Stimulated activated CD8-positive, alpha-beta memory T cell treated with anti-CD3 and anti-CD28 coated beads, Interleukin-2, amount 100 ng/mL, for 1 hour (primary cell): ENCODE results near the gene PPP2R2C.

Experiments
- DNase-seq, 2 donors: peaks; one replicate each; pipeline ENCODE4 v3.0.0-alpha.2; 2020; ENCODE audit warnings: low read depth in 2 of 2

PPP2R2C gene

DNA sequence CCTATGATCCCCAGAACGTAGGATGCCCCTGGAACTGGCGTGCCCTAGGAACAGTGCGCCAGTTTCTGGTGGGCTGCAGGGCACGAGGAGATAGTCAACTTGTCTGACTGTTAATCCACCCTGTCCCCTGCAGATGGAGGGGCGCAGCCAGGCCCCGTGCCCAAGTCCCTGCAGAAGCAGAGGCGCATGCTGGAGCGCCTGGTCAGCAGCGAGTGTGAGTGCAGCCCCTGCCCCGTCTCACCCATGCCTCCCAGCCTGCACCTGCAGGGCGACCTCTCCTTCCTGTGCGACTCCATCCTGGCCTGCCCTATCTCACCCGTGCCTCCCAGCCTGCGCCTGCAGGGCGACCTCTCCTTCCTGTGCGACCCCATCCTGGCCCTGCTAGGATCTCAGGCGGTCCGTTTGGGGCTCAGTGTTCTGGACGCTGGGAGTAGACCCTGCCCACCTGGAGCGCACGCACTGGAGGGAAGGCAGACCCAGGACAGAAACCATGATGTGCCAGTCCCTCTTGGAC, 180.6 kb downstream of the PPP2R2C start:
- DNase-seq: no peak

DNA sequence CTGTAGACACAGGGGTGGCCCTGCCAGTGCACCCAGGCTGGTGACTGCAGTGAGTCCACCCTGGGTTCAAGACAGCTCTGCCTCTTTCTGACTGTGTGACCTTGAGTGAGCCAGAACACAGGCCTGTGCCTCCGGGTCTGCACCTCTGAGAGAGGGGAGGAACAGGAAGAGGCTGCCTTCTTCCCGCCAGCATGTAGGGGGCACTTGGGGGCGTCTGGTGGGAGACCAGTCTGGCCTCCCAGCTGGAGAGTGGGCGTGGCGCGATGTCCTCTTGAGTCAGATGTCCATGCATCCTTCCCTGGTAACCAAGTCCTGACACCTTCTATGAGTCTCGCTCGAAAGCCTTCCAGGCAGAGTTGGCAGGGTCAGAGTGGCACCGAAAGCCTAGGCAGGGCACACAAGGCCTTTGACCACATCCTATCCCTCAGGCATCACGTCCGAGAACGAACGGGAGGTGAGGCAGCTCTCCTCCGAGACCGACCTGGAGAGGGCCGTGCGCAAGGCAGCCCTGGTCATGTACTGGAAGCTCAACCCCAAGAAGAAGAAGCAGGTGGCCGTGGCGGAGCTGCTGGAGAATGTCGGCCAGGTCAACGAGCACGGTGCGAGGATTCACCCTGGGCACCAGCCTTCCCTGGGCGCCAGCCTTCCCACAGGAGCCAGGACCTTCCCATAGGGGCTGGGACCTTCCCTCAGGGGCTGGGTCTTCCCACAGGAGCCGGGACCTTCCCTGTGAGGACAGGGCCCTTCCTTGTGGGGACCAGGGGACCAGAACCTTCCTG, 181.5 kb downstream of the PPP2R2C start:
- no peak for DNase-seq

DNA sequence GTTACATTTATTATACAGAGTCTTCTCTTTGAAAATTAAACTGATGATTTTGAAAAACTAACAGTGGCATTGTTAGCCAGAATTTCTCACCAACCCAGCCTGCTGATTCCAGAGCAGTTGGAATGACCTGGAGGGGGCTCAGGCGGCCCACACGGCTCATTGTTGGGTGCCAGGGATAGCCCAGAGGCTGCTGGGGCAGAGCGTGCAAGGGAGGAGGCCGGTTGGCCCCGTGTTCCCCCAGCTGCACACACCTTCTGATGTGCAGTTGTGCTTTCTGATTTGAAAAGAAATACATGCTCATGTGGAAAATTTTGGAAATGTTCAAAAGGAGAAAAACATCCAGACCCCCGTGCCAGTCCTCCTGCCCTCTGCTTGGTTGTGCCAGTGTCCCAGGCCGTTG, 182.2 kb downstream of the PPP2R2C start:
- no peak for DNase-seq

DNA sequence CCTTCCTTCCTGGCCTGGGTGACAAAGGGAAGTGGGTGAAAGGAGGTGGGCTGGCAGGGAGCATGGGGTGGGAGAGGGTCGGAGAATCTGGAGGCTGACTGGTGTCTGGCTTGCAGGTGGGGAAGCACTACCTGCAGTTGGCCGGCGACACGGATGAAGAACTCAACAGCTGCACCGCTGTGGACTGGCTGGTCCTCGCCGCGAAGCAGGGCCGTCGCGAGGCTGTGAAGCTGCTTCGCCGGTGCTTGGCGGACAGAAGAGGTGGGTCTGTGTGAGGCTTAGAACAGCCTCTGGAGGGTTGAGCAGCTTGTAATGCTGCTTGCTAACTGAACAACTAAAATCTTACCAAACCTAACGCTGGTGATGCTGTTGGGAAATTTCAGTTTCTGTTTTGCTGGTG, 183.5 kb downstream of the PPP2R2C start:
- DNase-seq: no peak

DNA sequence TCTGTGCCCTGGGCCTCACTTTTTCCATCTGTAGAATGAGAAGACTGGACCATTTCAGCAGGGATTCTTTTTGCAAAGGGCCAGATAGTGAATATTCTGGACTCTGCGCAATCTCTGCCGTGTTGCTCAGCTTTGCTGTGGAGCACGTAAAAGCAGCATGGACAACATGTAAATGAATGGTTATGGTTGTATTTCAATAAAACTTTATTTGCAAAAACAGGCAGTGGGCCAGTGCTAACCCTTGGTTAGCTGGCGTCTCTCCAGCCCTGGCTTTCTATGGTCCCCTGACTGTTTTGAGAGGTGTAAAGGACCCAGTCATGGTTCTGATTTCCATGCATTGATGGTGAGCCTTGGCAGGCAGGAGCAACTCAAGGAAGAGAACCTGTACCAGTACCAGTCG, 184.1 kb downstream of the PPP2R2C start:
- no peak for DNase-seq

DNA sequence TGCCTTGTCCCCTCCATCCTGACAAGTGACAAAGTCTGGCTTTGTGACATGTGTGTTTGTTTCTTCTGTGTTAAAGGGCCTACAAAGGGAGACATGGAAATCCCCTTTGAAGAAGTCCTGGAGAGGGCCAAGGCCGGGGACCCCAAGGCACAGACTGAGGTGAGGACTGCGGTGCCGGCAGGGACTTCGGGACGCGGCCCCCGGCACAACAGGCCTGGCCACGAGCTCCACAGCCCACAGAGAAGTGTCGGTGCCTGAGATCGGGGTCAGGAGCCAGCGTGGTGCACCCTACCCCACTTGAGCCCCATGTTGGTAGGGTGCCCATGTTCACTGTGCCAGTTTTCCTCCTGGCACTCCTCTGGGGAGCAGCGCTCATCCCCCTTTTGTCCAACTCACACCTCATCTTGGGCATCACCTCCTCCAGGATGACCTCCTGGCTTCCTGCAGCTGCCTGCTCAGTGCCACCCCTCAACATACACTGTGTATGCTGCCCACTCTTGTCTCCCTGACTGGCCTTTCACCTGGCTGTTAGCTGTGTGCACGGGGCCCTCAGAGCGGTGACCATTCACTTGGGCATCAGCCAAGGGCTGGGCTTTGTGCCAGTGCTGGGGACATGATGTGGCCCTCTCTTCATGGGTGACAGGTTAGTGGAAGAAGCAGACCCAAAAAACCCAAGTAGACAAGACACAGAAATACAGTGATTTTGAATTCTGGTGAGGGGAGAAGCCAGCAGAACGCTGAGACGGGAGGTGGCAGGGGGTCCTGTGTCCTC, 185.2 kb downstream of the PPP2R2C start:
- no peak for DNase-seq

DNA sequence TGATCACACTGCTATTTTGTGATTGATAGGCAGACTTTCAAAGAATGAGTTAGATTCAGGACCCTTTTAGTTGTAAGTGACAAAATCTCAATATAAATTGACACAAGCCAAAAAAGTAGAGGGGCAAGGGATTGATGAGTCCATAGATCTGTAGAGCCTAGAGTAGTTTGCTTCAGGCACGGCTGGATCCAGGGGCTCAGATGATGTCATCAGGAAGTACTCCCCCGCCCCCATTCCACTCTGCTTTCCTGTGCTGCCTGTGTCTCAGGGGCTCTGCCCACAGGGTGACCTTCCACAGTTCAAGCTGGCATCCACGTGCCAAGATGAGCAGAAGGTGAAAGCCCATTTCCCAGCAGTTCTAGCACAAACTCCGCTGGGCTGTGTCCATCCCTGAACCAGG, 189.1 kb downstream of the PPP2R2C start:
- no peak for DNase-seq

DNA sequence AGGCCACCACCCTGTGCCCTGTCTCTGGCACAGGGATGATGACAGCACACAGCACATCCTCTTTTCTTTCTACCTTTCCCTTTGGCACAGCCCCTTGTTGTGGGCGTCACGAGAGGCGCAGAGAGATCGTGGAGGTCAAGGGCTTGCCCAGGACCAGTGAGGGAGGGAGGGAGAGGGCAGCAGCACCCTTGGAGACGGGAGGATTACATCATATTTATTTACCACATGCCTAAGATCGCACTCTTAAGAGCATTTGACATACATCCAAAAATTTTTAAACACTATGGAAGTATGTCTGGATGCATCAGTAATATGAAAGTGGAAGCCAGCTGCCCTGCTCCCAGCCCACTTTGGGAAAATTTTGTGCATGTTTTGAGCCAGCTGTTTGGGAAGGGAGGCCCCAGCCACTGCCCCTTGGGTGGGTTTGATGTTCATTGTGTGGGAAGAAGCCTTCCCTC, 190.1 kb downstream of the PPP2R2C start:
- no peak for DNase-seq

DNA sequence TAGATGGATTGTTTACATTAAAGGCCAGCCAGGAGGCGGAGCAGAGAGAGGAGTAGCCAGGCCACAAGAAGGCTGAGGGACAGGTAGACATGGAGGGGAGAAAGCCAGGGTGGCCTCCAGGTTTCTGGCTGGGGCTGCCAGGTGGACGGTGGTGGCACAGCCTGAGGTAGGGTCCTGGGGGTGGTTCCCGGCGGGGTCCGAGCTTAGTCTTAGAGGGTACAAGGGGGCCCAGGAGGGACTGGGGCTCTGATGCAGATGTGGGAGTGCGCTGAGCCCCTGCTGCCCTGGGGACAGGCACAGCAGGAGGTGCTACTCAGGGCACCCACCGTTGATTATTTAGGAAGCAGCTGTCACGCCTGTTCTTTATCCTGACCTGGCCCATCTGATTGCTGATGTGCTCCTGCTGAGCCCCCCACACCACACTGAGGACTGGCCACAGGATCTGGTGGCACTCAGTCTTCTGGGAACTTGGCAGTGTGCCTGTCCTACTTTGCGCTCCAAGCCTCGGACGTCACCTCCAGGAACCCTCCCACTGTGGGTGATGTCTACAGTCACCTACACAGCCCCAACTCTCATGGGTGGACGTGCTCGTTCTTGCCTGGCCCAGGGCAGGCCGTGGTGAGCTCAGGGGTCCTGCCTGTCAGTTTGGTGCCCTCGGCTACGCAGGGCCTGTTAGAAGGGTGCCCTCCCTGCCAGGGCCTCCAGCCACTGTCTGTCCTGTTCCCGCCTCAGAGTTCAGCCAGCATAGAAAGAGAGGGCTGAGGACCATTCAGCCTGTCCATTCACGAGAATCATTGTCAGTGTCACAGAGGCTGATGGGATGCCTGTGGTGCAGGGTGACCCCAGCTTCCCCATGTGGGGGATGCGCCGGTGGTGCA, 190.7 kb downstream of the PPP2R2C start:
- DNase-seq: no peak

DNA sequence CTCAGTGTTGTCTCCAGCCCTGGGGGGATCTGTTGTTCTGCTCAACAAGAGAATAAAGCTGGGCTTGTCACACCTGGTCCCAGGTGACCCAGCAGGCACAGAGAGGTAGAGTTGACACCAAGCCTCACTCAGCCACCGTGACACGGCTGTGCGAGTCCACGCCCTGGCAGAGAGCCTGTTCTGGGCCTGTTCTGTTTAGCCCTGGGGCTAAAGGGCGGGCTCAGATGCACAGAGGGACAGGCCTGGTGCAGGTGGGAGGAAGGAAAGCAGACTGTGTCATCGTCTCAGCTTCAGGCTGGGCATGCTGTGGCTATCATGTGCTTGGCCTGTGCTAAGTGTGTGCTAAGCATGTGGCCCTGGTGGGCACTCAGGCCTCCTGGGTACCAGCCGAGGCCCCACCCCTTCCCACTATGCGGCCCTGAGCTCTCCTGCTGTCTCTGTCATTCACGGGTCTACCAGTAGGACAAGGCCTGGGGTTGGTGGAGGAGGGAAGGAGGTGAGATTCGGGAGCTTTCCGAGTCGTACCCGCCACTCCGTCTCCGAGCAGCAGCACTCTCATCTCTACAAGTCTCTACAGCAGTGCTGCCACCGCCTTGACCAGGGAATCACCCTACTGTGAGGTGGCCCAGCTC, 191.9 kb downstream of the PPP2R2C start:
- no peak for DNase-seq

DNA sequence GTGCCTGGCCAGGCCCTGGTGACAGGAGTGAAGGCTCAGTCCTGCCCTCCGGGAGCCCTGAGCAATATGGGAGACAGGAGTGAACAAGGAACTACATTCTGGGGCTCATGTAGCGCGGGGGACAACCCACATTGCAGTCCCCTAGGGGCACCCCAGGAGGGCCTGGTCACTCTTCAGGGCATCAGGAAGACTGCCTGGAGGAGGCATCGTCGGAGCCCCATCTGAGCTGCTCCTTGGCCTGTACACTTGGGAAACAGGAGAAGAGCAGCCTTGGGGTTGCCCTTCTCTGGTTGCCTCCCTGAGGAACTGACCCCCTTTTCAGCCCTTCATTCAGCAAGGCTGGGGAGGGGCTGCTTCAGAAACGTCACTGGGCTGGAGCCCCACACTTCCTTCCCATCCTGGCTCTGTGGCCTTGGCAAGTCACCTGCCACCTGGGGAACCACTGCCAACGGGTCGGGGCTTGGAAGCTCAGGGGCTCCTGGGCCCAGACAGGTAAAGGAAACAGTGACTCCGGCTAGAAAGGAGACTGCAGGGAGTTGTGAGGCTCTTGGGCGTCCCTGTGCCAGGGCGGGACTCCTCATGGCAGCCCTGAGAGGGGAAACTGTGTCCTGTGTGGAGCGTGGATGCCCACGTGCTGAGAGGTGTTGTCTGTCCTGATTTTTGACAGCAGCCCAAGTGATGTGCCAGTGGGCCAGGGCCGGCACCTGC, 192.7 kb downstream of the PPP2R2C start:
- DNase-seq: no peak

DNA sequence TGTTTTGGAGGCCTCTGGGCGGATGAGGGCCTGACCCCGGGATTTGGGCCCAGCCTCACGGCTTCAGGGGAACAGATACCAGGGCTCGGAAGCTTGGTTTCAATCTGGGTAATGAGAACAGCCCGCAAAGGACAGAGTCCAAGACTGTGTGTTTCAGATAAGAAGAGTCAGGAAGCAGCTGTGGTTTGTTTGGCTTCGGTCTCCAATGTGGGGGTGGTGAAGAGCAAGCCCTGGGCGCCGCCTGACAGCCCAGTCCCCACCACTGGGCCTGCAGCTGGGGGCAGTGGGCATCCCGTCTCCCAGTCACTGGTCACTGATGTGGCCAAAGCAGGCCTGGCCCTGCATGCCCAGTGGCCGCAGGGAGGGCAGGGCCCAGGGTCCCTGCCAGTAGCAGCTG, 193.6 kb downstream of the PPP2R2C start:
- DNase-seq: no peak

DNA sequence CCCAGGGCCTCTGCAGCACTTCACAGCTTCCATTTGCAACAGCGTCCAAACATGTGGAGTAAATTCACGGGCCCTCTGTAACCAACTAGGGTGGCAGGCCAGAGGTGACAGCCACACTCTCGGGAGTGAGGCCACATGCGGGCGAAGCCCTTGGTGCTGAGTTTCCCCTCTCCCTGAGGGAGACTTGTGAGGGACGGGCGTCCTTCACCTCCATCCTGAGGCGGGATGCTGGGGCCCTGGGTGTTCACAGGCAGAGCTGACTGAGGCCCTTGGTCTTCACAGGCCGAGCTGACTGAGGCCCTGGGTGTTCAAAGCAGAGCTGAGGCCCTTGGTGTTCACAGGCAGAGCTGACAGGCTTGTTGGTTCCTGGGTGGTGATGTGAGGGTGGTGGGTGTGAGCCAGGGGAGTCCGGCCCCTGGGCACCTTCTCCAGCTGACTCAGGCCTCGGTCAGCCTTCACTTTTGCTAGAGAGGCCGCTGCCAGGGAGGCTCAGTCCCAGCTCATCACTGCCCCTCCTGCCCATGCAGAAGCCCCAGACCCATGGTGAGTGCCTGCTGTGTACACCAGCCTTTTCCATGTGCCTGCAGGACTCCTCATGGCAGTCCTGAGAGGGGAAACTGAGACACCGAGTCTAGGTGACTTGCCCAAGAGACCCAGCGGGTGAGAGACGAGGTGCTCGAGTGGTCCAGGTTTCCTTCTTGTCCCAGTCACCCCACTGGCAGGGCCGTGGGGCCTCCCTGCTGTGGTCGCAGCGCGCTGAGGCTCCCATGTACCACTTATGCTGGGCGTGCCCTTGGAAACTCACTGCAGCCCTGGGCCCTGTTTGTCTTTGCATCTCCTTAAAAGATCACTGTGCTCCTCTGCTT, 194.2 kb downstream of the PPP2R2C start:
- no peak for DNase-seq

DNA sequence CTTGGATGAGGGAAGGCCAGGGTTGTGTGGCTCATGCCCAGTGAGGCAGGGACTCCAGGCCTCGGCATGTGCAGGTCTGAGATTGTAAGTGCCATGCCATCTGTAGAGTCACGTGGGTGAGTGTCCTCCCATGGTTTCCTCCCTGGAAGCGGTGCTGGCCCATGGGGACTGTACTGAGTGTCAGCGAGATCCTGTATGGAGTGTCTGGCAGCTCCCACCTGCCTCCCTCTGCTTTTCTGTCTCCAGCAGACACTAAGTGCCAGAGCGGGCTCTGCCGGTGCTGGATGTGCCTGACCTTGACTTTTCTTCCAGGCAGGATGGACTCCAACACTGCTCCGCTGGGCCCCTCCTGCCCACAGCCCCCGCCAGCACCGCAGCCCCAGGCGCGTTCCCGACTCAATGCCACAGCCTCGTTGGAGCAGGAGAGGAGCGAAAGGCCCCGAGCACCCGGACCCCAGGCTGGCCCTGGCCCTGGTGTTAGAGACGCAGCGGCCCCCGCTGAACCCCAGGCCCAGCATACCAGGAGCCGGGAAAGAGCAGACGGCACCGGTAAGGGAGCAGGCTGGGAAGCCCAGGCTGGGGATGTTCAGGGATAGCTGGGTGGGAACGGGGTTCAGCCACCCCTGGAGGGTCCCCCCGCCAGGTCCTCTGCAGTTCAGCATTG, 195.1 kb downstream of the PPP2R2C start:
- DNase-seq: no peak

DNA sequence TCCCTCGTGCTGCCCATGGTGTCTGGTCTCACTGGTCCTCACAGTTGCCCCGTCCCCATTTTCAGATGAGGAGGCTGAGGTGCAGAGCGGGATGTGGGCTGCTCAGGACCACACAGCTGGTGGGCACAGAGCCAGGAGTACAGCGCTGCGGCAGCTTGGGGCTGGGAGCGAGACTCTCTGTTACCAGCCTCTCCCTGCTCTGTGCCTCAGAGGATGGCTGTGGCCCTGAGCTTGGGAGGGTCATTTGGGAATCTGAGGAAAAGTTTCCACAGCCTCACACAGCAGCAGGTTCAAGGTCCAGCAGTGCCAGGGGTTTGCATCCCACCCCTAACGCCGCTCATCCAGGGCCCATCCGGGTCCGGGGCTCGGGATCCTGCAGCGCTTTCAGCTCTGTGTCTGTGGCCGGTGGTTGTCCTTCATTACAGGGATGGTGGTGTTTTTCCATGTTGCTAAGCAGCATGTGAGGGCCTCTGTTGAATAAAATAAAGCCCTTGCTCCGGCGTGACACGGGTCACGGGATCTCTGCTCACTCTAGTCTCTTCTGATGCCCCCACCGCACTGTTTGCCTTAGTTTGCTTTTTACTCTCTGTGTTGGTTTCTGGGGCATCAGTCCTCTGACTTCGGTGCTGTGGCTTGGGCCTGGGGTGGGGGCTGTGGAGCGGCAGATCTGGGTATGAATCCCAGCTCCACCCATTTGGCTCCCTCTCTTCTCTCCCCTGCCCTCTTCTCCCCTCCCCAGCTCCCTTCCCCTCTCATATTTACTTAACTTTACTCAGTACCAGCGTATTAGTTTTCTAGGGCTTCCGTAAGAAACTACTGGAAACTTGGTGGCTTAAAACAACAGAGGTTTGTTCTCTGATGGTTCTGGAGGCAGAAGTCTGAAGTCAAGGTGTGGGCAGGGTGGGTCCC, 196.3 kb downstream of the PPP2R2C start:
- no peak for DNase-seq

DNA sequence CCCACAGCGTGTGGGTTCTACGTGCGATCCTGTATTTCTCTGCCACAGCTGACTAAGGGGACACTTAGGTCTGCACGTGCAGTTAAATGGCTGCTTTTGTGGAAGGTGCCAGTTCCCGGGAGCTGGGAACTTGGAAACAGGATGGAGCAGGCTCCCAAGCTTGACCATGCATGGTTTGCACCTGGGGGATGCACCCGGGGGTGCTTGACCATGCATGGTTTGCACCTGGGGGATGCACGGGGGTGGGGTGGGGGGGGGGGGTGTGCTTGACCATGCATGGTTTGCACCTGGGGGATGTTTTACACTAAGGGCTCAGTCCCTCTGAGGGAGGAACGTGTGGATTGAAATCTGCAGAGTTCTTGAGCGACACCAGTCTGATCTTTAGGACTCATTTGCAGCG, 197.1 kb downstream of the PPP2R2C start:
- DNase-seq: no peak

DNA sequence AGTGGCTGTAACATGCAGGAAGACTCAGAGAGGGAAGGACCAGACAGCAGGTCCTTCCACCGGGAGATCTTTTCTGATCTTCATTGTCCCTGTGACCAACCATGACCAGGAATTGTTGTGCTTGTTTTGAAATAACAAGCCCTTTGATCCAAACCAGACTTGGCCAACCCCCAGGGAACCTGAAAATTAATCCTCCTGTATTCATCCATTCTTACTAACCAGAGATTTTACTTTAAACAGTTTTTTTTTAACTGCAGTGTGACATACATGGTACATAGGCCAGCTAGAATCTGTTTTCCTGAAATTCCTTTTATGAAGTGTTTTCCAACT, 198.8 kb downstream of the PPP2R2C start:
- no peak for DNase-seq

DNA sequence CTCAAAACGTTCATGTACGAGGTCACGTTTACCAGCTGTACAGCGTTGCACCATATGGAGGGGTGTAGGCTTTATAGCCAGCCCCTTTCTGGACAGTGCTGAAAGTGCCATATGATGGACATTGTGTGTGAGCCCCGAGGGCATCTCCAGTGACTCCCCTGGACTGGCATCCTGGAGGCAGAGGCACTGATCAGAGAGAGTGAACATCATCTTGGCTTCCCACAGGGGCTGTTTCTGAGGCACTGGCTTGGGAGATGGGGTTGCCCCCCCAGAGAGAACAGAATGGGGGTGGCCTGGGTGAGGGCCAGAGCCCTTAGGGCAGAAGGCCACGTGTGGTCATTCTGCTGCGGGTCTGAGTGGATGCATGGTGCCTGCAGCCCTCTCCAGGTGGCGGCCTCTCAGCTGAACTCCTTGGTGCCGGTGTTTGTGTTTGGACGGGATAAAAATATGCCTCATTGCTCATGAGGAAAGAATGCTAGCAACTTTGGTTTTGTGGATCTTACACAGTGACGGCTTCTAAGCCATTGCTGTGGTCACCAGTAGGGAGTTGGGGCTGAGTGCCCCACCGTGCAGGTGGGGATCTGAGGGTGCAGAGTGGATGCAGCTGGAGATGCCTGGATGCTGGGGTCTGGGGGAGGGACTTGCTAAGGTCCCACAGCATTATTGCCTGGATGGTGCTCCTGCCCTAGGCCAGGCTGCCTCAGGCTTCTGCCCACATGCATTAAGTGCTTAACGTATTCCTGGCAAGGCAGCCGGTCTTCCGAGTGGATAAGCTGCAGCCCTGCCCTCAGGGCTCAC, 199.4 kb downstream of the PPP2R2C start:
- no peak for DNase-seq
